NCI-H2081 (cell line): Measurements from ENCODE around the gene ZNF69.
"Not testable (repeated sequence)": the region's sequence is repeated elsewhere in the genome, so short reads cannot be mapped to it uniquely, and the experiment has no call there.

Experiments
- DNase-seq, 2 experiments: peaks; one replicate each; lab custom pipeline; 2025; lab: John Stamatoyannopoulos, UW

Gene ZNF69

GRCh38 chr19:11894851-11895250, 7.3 kb downstream of the ZNF69 start:
- DNase-seq: no peak

GRCh38 chr19:11902228-11902627, 14.6 kb downstream of the ZNF69 start:
- DNase-seq: no peak

- DNase-seq: no peak
Measured at GRCh38 chr19:11905928-11906327, 18.3 kb downstream of the ZNF69 start.

GRCh38 chr19:11911937-11912336, 24.4 kb downstream of the ZNF69 start:
- DNase-seq: not testable (repeated sequence)

DNA sequence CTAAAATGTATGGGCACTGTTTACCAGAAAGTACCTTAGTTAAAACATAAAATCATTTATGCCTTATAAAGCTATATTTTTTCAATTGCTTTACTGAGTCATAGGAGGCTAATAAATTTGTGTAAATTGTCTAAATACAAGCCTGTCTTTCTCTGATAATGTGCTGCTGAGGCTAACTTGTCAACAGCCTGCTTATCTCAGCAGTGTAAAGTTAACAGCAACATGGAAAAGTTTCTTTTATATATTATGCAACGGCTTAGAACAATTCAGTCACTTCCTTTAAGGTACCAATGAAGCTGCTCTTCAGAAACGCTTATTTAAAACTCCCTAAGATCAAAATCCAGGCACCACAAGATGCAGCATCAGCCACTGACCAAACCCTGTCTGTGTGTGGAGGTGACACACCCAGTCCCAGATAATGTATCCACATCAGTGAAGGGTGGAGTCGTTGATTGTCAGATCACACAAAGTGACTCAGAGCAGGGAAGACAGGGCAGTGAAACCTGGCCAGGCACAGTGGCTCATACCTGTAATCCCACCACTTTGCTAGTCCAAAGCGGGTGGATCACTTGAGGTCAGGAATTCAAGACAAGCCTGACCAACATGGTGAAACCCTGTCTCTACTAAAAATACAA, 27.0 kb downstream of the ZNF69 start:
- DNase-seq: not testable (repeated sequence)

DNA sequence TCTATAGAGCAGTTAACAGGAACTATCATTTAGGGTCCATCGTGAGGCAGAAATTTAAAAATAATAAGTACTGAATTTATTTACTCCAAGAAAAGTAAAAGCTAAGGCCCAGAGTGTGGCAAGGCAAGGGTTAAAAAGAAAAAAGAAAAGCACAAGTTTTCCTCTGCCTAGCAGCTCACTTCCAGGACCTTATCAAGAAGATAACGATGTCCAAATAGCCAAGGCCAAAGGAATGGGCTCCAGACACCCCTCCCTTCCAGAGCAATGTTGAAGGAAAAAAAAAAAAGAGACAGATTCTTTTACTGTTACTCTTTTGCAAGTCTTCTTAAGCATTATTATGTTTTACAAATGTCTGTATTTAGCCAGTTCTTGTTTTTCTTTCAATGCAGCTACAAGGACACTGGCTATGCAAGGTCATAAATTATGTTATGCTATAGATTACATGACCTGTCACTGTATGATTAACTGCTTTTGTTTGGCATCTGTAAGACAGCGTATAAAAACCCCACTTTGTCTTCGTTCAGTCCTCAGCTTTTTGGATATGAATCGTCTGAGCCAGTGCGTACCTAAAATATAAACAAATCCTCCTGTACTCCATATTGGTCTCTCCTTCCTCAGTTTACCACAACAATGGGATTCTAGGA, 34.4 kb downstream of the ZNF69 start:
- DNase-seq: no peak

DNA sequence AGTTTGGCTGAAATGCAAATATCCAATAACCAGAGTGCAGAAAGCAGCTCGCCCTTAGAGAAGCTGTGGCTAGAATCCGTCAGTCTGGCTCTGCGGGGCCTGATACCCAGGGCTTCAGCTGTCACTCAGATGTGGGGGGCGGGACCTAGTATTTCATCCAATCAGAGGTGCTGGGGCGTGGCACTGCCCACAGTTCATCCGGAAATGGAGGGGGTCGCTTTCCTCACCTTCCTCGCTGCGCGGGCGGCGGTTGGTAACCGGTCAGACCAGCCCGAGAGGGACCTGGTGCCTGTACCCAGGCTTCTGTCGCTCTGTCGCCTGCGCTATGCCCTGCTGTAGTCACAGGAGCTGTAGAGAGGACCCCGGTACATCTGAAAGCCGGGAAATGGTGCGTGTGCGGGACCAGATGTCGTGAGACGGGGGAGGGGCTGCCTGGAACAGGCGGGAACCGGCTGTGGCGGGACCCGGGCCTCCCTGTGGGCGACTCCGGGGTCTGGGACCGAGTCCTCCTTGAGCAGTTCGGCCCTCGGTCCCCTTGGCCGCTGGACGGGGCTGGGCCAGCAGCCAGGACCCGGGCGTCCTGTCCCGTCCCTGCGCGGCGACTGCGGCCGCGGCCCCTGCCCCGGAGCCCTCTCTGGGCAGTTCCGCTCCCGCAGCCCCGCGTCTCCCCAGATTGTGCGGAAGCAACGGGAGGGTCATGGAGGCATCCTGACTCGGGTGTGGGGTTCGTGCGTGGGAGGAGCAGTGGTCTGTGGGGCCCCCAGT, 37.5 kb downstream of the ZNF69 start, which contains the start of gene ZNF700:
Gene ZNF700 (plus strand): TSS at position 222 of the 765 bp plus-strand sequence. CDS start 104 bp downstream, at position 326.
- DNase-seq: peak; percentile 90 to 94

DNA sequence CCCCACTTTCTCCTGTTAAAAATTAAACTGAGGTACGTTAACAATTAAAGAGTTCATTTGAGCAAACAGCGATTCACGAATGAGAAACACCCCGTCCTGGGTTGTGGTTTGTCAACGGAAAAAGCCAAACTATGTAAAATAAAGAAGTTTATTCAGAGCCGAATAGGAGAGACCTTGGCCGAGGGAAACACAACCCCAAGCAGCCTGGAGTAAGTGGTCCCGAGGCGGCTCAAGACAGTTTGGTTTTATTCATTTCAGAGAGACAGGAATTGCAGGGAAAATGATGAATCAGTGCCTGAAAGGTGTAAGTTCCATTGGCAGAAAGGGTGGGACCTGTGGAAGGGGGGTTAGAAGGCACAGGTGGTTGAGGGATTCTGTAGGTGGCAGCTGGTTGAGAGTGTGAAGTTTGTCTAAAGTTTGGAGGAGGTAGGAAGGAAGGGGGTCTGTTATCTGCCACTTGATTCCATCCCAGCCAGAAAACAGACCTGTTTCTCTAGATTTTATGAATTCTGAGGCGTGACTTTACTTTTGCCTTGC, 38.1 kb downstream of the ZNF69 start:
- DNase-seq: not testable (repeated sequence)

- DNase-seq: no peak
Measured at GRCh38 chr19:11927227-11927626, 39.6 kb downstream of the ZNF69 start.

DNA sequence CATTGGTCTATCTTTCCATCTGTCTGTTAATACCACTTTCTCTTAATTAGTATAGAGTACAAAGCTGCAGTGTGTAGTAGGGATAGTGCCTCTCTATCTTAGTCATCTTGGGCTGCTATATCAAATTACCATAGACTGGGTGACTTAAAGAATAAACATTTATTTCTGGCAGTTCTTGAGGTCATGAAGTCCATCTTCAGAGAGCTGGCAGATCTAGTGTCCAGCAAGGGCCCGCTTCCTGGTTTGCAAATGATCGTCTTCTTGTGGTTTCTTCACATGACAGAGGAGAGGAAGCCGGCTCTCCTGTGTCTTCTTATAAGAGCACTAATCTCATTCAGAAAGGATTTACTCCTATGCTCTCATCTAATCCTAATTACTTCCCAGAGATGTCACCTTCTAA, 43.5 kb downstream of the ZNF69 start:
- no peak for DNase-seq

GRCh38 chr19:11931513-11931912, 43.9 kb downstream of the ZNF69 start:
- no peak for DNase-seq

GRCh38 chr19:11935829-11936228, 48.2 kb downstream of the ZNF69 start:
- not testable (repeated sequence) for DNase-seq

DNA sequence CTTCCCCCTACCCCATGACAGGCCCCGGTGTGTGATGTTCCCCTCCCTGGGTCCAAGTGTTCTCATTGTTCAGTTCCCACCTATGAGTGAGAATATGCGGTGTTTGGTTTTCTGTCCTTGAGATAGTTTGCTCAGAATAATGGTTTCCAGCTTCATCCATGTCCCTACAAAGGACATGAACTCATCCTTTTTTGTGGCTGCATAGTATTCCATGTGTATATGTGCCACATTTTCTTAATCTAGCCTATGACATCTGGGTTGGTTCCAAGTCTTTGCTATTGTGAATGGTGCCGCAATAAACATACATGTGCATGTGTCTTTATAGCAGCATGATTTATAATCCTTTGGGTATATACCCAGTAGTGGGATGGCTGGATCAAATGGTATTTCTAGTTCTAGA, 50.8 kb downstream of the ZNF69 start:
- DNase-seq: not testable (repeated sequence)

- DNase-seq: not testable (repeated sequence)
Measured at GRCh38 chr19:11941361-11941887, 53.8 kb downstream of the ZNF69 start.

DNA sequence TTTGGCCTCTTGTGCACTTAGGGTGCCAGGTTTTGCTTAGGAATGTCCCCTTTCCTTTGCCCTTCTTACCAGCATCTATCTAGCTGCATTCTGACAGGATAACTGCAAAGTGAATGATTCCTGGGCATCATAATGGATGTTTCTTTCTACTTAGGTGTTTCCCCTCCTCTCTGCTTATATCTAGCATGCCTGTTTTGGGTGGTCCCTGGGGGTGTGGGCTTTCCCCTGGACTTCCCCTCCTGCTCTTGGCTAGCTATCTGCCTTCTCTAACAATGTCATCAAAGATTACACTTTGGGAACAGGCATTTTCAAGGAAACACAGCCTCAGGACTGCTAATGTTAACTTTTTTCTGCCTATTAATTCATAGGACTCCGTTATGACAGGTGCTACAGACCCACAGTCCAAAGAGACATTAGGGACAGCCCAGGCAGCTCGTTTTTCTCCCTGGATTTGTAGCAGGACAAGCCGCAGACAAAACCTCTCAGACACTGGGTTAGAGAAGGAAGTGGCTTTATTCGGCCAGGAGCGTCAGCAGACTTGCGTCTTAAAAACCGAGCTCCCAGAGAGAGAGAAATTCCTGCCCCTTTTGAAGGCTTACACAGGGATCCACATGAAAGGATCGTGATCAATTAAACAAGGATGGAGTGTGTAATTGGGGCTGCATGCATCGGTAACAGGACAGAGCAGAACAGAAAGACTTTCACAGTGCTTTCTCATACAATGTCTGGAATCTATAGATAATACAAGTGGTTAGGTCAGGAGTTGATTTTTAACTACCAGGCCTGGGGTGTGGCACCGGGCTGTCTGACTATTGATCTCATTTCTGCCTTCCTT, 54.6 kb downstream of the ZNF69 start:
- no peak for DNase-seq

- no peak for DNase-seq
Measured at GRCh38 chr19:11942843-11943108, 55.2 kb downstream of the ZNF69 start.

DNA sequence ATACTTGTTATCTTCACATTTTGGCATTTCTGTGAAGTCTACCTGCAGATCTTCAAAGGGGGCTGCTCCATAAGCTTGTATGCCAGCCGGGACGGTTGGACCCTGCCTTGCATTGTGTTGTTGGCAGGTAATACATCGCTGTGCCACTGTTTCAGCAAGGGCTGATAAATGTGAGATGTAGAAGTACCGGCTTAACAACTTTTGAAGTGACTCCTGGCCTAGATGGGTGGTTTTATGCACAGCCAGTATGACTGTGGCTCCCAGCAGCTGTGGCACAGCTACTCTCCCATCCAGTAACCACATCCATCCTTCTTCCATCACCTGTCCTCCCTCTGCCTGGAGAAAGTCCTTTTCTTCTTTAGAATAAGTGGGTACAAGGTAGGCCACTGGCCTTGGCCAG, 57.1 kb downstream of the ZNF69 start:
- DNase-seq: no peak

DNA sequence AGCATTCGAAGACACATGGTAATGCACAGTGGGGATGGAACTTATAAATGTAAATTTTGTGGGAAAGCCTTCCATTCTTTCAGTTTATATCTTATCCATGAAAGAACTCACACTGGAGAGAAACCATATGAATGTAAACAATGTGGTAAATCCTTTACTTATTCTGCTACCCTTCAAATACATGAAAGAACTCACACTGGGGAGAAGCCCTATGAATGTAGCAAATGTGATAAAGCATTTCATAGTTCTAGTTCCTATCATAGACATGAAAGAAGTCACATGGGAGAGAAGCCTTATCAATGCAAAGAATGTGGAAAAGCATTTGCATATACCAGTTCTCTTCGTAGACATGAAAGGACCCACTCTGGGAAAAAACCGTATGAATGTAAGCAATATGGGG, 61.1 kb downstream of the ZNF69 start:
- no peak for DNase-seq

- no peak for DNase-seq
Measured at GRCh38 chr19:11949201-11949600, 61.6 kb downstream of the ZNF69 start.

DNA sequence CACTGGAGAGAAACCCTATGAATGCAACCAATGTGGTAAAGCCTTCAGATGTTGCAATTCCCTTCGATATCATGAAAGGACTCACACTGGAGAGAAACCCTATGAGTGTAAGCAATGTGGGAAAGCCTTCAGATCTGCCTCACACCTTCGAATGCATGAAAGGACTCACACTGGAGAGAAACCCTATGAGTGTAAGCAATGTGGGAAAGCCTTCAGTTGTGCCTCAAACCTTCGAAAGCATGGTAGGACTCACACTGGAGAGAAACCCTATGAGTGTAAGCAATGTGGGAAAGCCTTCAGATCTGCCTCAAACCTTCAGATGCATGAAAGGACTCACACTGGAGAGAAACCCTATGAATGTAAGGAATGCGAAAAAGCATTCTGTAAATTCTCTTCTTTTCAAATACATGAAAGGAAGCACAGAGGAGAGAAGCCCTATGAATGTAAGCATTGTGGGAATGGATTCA, 62.1 kb downstream of the ZNF69 start:
- not testable (repeated sequence) for DNase-seq

- DNase-seq: no peak
Measured at GRCh38 chr19:11950312-11950711, 62.7 kb downstream of the ZNF69 start.
